GM12891 (cell line): Measurements from ENCODE around the gene CBX6.

Experiments
- POLR2A ChIP-seq: IDR thresholded peaks from 2 replicates; pipeline ENCODE4 v1.6.1; 2011; ENCODE audit warnings: low read depth, low read length, control low read depth
- POLR2AphosphoS5 ChIP-seq: IDR thresholded peaks from 2 replicates; pipeline ENCODE4 v1.6.1; 2011; ENCODE audit warnings: low read depth, low read length, control low read depth

DNA sequence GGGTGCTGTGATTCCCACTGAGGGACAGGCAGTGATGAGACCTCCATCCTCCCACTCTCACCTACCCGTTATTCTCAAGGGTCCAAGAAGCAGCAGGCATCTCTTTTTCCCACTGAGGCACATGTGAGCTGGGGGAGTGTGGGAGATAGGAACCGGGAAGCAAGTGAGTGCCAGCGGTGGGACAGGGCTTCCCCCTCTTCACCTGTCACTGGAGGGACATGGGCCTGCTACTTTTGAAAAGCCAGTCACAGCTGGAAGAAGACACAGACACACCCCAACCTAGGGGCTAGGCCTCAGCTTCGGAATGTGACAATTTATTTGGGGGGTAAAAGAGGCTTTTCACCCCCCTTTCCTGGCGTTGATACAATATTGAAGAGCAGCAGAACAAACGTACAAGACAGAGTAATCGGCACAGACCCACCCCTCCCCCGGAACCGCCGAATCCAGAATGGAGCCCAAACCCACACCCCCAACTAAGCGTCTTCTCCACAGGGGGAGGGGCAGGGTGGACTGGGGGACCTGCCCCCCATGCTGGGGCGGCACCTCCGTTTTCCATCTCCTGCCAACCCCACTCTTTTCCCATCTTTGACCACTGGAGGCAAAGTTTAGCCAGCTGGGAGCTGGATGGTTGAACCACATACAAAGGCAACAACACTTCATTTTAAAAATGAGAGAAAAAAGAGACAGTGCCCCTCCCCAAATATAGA lies 10.7 kb downstream of the CBX6 start:
- TF ChIP-seq POLR2A (no peak; the same call in none of the 2 replicates), POLR2AphosphoS5 (no peak; the same call in 1 of the 2 replicates)
